Kidney (tissue), 14 donors: Measurements from ENCODE around the gene SPTAN1. TPM values are rescaled to one million over a fixed set of nuclear protein-coding genes. Genes with fewer than 3 reads are reported as not detected.

Experiments used
- DNase-seq, 5 donors: peaks; one replicate each; pipeline ENCODE4 v3.0.0-alpha.2; 2013 to 2020
- FAIRE-seq: peaks from 2 replicates; lab custom pipeline; 2012; peaks lifted over from hg19 to GRCh38; lab: Jason Lieb, UNC
- H3K27ac ChIP-seq, 2 donors: one replicate each; pipeline ENCODE4 v1.7.0; 2013; ENCODE audit warnings: low read depth in 2 of 2, low read length in 2 of 2, inconsistent platforms in 1 of 2
- H3K27me3 ChIP-seq: one replicate; pipeline ENCODE4 v1.7.1; 2013; ENCODE audit warnings: low read length, inconsistent platforms; ENCODE audit not compliant: control insufficient read depth, insufficient read depth
- H3K36me3 ChIP-seq, 3 donors: one replicate each; pipeline versions ENCODE4 v1.7.0 to v1.7.1; 2013; ENCODE audit warnings: low read length in 3 of 3, control low read depth in 1 of 3, inconsistent platforms in 1 of 3; ENCODE audit not compliant: insufficient read depth in 3 of 3, control insufficient read depth in 2 of 3
- H3K4me1 ChIP-seq, 3 donors: one replicate each; pipeline versions ENCODE4 v1.7.0 to v1.7.1; 2013; ENCODE audit warnings: low read length in 3 of 3, inconsistent platforms in 1 of 3, low read depth in 1 of 3; ENCODE audit not compliant: control insufficient read depth in 2 of 3, insufficient read depth in 2 of 3
- H3K4me3 ChIP-seq, 3 donors: one replicate each; pipeline versions ENCODE4 v1.7.0 to v1.8.1; 2013; ENCODE audit warnings: low read length in 3 of 3, control low read depth in 1 of 3, inconsistent platforms in 1 of 3
- H3K9ac ChIP-seq, 3 donors: one replicate each; pipeline versions ENCODE4 v1.7.0 to v1.7.1; 2013; ENCODE audit warnings: low read length in 3 of 3, control low read depth in 1 of 3, inconsistent platforms in 1 of 3
- H3K9me3 ChIP-seq, 3 donors: one replicate each; pipeline versions ENCODE4 v1.7.0 to v1.7.1; 2013; ENCODE audit warnings: low read length in 3 of 3, control low read depth in 1 of 3, inconsistent platforms in 1 of 3; ENCODE audit not compliant: control insufficient read depth in 2 of 3, insufficient read depth in 1 of 3
- CTCF ChIP-seq: IDR thresholded peaks from 3 replicates; pipeline ENCODE4 v1.5.1; 2012; ENCODE audit warnings: mild to moderate bottlenecking, moderate library complexity, borderline replicate concordance; ENCODE audit not compliant: insufficient read depth; ENCODE audit errors: extremely low read depth
- intact Hi-C: fragments of 100-400 bp; cut with DNase I; formaldehyde crosslinking; loops from one replicate; pipeline ENCODE4 v1.11.1; 2022
- polyA plus RNA-seq: library from polyadenylated mRNA; stranded (reverse); fragments of 350-450 nt; fragmentation: Illumina TruSeq; extraction: RNeasy Lipid Tissue Mini Kit (QIAGEN cat#74804); gene quantifications from one replicate; pipeline ENCODE4 v1.2.3, GENCODE V29; 2014; ENCODE audit warnings: low read depth, low replicate concordance; ENCODE audit not compliant: insufficient read depth
- total RNA-seq: library from RNA; stranded (reverse); fragmentation: NEBNext Ultra II Directional; extraction: Animal tissue kit (Norgen Biotek cat#: 25700); gene quantifications from one replicate; pipeline ENCODE4 v1.2.1, GENCODE V29; 2021
- donor health status: control.
- donor health status: control.
- donor health status: control.
- donor health status: control.
- donor health status: control.
- donor health status: DM: yes; HTN: yes; CAD: no.
- donor health status: Normal renal cell carcinoma (clear cell type).

SPTAN1 gene
- total and polyA plus RNA-seq, 2 donors from 2014 or later: 210 to 354 TPM

GRCh38 chr9:128651798-128652197 lies 99.4 kb downstream of the SPTAN1 start:
- Histone ChIP-seq H3K27me3 (no peaks in the 10 kb centered on the region), H3K36me3 (no peaks in the 10 kb centered on the region), H3K27ac (no peak overlapping the region), H3K4me3 (no peak overlapping the region), H3K9me3 (no peaks in the 10 kb centered on the region), H3K4me1 (no peaks in the 10 kb centered on the region), H3K9ac (no peak overlapping the region)
- no peak for TF ChIP-seq CTCF
- FAIRE-seq (no peak), DNase-seq (no peak)
- intact Hi-C loops: no loop called here

GRCh38 chr9:128653908-128654307 lies 101.5 kb downstream of the SPTAN1 start:
- intact Hi-C loops: no loop called here
- no peak overlapping the region for H3K27ac ChIP-seq
- H3K4me1 ChIP-seq: no peaks in the 10 kb centered on the region
- no peak for TF ChIP-seq CTCF
- H3K9ac ChIP-seq: no peak overlapping the region
- no peak overlapping the region for H3K4me3 ChIP-seq
- no peaks in the 10 kb centered on the region for H3K9me3 ChIP-seq
- H3K36me3 ChIP-seq: no peaks in the 10 kb centered on the region
- H3K27me3 ChIP-seq: no peaks in the 10 kb centered on the region
- FAIRE-seq (no peak), DNase-seq (no peak)

GRCh38 chr9:128654481-128654880 lies 102.1 kb downstream of the SPTAN1 start:
- H3K36me3 ChIP-seq: no peaks in the 10 kb centered on the region
- DNase-seq (no peak), FAIRE-seq (no peak)
- no peaks in the 10 kb centered on the region for H3K27me3 ChIP-seq
- TF ChIP-seq CTCF: no peak
- no peaks in the 10 kb centered on the region for H3K9me3 ChIP-seq
- intact Hi-C loops: no loop called here
- no peak overlapping the region for H3K27ac ChIP-seq
- no peak overlapping the region for H3K9ac ChIP-seq
- H3K4me3 ChIP-seq: no peak overlapping the region
- no peaks in the 10 kb centered on the region for H3K4me1 ChIP-seq
